Activated CD4-positive, alpha-beta T cell treated with anti-CD3 and anti-CD28 coated beads, Interleukin-2, amount 50 U/mL, for 16 hours (primary cell): ENCODE measurements around the gene TMEM89.

Source experiments
- DNase-seq: peaks from one replicate; pipeline ENCODE4 v3.0.0-alpha.2; 2020

TMEM89 gene

DNA sequence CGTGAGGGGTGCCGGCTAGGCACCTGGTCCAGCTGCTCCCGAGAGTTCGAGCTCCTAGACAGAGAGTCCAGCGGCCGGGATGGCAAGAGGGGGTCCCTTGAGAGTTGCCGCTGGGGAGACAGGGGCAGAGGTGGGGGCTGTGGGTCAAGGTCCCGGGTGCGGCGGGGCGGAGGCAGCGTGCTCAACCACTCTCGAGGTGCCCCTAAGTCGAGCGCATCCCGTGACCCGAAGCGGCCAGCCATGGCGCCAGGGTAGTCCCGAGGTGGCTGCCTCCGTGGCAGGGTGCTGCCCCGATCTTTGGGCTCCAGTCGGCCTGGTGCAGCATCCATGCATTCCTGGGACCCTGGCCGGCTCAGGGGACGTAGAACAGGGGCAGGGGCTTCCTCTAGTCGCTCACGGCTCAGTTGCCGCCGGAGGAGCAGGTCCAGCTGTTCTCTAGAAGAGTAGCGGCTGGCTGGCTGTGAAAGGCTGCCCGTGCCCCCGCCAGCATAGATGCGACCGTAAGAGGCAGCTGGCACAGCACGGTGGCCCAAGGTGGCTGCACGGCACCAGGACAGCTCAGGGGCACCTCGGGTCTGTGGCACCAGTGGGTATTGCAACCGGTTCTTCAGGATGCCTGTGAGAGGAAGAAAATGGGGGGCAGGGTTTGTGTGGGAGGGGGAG, 18.5 kb upstream of the TMEM89 start:
- no peak for DNase-seq

DNA sequence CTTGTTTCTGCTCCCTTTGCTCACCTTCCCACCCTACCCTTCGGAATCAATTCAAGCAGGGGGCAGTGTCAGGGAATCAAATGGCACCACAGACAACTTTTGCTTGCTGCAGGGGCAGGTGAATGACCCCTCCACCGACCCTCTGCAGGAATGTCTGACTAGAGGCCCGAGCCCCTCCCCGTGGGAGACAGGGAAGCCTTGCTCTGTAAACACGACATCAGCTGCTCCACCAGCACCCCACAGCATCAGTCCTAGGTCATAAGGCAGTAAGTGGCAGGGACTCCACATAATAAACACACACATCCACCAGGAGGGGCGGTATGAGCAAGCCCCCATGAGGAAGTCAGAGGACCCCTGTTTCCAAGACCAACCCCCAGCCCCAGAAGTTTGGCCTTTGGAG, 15.7 kb upstream of the TMEM89 start:
- no peak for DNase-seq

DNA sequence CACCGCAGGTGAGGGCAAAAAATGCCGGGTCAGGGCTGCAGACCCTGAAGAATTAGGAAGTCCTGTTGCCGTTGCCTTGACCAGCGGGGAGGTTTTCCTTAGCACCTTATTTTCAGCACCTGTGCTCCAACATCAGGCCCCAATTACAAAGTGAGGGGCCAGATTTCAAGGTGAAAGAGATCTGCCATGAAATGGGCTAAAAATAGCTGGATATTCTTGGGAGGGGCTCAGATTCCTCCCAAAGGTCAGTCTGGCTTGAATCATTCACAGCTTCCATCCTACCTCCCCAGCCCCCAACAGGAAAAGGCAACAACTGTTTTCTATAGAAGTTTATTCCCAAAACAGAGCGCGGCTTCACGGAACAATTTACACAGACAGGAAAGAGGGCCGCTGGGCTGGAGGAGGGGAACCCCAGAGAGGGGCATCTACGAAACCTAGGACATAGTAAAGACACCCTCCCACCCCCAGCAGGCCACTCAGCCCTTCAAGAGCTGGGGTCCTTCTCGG, 14.6 kb upstream of the TMEM89 start:
- no peak for DNase-seq

GRCh38 chr3:48635222-48636021, 13.9 kb upstream of the TMEM89 start, which contains the start of gene SLC26A6:
TSS of gene SLC26A6 (minus strand) at chr3:48635461. CDS start at chr3:48635393, 68 bp downstream.
- DNase-seq: peak; percentile 97

DNA sequence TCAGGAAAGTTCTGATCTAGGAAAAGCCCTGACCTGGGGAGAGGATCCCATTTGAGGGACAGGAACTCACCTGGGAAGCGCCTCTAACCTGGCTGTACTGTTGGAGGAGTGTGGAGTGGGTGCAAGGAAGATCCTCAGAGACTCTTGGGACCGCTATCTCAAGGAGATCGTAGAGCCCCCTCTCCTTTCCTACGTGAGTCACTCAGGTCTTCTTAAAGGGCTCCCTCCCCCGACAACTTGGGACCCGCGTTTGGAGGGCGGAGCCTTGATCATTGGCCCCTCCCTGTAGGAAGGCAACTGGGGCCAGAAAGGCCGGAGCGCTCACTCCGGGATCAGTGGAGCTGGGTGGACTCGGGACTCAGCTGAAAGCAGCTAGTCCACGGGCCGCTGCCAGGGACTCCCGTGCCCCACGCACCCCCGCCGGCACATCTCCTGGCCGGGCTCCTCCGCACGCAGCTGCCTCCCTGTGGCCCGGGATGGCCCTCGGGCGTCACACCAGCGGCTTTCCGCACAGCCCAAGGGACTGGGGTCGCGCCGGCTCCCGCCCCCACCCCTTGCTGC, 13.2 kb upstream of the TMEM89 start:
- DNase-seq: peak; percentile 59

- no peak for DNase-seq
Observed at GRCh38 chr3:48633743-48634142, 12.2 kb upstream of the TMEM89 start.

- DNase-seq: no peak
Observed at GRCh38 chr3:48633256-48633655, 11.7 kb upstream of the TMEM89 start.

- no peak for DNase-seq
Observed at GRCh38 chr3:48631516-48632448, 10.2 kb upstream of the TMEM89 start.

DNA sequence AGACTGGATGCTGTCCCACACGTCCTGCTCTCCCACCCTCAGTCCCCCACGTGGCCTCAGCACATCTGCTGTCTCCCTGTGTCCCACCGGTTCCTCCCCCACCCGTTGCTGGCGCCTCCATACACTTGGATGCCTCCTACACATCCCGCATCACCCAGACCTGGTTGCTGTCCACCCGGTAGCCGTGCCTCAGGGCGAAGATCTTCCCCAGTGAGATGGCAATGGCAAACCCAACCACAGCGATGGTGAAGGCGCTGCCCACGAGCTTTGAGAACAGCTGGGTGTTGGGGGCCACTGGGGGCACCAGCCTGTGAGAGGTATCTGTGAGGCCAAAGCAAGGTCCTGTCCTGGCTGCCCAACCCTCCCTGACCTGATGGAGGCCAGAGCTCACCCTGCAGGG, 9.3 kb upstream of the TMEM89 start:
- no peak for DNase-seq

GRCh38 chr3:48630407-48630806, 8.8 kb upstream of the TMEM89 start:
- DNase-seq: no peak

- DNase-seq: no peak
Observed at GRCh38 chr3:48629894-48630293, 8.3 kb upstream of the TMEM89 start.

DNA sequence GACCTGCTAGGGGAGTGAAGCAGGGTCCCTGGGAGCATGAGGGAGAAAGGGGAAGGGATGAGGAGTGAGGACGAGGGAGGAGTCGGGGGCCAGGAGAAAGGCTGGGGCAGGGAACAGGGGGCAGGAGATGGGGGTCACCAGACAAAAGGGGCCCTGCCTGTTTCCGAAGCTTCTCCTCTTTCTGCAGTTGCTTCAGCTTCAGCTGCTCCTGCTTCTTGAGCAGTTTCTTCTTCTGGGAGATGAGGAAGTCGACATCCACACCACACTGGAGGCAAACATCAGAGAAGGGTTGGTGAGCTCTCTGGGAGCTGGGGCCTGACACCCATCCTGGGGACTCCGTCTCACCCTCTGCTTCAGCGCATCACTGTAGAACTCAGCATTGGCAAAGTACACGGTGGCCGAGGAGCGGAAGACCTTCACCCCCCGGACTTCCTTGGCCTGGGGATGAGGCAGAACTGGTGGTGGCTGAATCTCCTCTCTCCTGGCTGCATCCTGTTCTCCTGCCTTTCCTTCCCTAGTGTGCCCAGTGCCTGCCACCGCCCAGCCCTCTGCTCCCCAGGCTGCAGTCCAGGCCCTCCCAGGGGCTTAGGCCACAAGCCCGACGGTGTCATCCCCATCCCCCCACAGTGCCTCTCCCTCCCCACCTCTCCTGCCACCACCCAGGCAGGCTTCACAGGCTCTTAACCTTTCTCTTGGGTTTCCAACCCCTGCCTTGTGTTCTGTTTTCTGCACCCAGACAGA, 6.9 kb upstream of the TMEM89 start:
- no peak for DNase-seq

DNA sequence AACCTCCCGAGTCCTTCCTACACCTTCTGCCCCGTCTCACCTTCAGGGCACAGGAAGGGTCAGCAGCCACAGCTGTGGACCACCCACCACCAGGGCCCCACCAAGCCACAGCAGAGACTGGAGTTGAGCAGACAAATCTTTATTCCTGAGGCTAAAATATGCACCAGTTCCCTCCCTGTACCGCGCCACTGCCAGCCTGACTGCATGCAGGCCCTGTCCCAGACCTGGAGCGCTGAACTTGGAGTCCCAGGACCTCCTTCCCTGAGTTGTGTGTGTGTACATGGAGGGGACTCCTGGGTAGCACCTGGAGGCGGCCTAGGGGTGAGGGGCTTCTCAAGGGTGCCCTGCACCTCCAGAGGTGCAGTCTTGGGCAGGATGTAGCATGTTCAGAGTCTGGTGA, 4.0 kb upstream of the TMEM89 start:
- no peak for DNase-seq

DNA sequence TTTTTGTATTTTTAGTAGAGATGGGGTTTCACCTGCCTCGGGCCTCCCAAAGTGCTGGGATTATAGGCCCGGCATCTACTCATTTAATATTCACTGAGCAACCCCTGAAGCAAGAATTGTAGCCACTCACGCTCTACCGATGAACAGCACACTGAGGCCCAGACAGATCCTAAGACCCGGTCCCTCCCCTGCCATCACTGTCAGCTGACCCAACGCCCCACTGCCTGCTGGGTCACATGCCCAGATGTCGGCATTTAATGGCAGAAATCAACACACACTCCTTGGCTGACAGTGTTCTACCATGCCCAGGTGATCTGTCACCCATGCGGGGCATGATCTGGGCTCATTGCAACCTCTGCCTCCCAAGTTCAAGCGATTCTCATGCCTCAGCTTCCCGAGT, 3.2 kb upstream of the TMEM89 start:
- no peak for DNase-seq

GRCh38 chr3:48623851-48624547, 2.4 kb upstream of the TMEM89 start:
- DNase-seq: no peak

- DNase-seq: no peak
Observed at GRCh38 chr3:48619541-48620524, 1.7 kb downstream of the TMEM89 start.

DNA sequence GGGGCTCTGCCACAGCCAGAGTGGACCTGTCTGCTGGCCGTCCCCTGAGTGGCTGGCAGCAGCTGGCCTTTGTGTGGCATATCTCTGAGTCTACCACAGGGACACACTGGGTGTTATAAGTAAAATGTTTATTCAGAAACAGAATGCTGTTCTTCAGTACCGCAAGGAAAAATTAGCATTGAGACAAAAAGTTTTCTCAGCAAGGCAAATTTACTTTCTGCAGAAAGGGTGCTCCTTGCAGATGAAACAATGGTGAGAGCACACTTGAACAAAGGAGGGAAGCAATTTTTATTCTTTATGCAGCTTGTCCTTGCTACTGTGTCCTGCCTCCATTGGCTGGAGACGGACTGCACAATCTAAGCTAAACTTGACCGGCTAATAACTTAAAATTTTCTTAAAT, 4.0 kb downstream of the TMEM89 start:
- no peak for DNase-seq

DNA sequence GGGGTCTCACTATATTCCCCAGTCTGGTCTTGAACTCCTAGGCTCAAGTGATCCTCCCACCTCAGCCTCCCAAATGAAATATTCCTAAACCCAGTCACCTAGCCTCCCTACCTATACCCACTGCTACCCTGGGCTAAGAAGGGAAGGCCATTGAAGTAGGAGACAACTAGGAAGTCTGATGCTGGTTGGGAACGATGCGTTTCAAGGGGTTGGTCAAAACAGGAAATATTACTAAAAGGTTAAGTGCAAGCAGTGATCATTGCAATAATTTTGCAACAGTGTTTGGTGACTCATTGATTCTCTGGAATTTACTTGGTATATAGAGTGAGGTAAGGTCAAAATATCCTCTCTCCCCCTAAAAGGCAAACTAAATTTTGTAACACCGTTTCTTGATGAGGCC, 7.5 kb downstream of the TMEM89 start:
- peak; percentile 76 for DNase-seq

GRCh38 chr3:48612309-48612708, 9.3 kb downstream of the TMEM89 start:
- no peak for DNase-seq
